Activated CD8-positive, alpha-beta T cell treated with anti-CD3 and anti-CD28 coated beads for 36 hours (primary cell): ENCODE data around the gene PLK2. TPM values are rescaled to one million over a fixed set of nuclear protein-coding genes. Genes with fewer than 3 reads are reported as not detected.

ENCODE experiments used
- ATAC-seq: fragments of 200-7000 bp; cut with Tn5 transposase; one replicate; pipeline ENCODE4 v1.10.0; 2021; ENCODE audit warnings: mild to moderate bottlenecking, moderate library complexity
- CTCF ChIA-PET: fragments of 350-600 bp; sonication (Branson Sonifier 250); formaldehyde crosslinking; loops from one replicate; lab custom pipeline; 2021; ENCODE audit warnings: antibody characterized with exemption; lab: Charles Lee
- POLR2A ChIA-PET: fragments of 350-600 bp; sonication (Branson Sonifier 250); formaldehyde crosslinking; loops from one replicate; lab custom pipeline; 2021; ENCODE audit warnings: antibody characterized with exemption; lab: Charles Lee
- DNase-seq: peaks from one replicate; pipeline ENCODE4 v3.0.0-alpha.2; 2020
- H3K27ac Mint-ChIP-seq: one replicate; pipeline ENCODE4 v1.8.0; 2021; ENCODE audit warnings: mild to moderate bottlenecking, mixed read lengths
- H3K27me3 Mint-ChIP-seq: one replicate; pipeline ENCODE4 v1.8.0; 2021; ENCODE audit warnings: mixed read lengths
- H3K36me3 Mint-ChIP-seq: one replicate; pipeline ENCODE4 v1.8.0; 2021; ENCODE audit warnings: low read depth, mixed read lengths
- H3K4me1 Mint-ChIP-seq: one replicate; pipeline ENCODE4 v1.8.0; 2021; ENCODE audit warnings: low read depth, mixed read lengths
- H3K4me3 Mint-ChIP-seq: one replicate; pipeline ENCODE4 v1.8.0; 2021; ENCODE audit warnings: mild to moderate bottlenecking, moderate library complexity, mixed read lengths
- H3K9me3 Mint-ChIP-seq: one replicate; pipeline ENCODE4 v1.8.0; 2021; ENCODE audit warnings: mixed read lengths
- intact Hi-C: fragments of 100-400 bp; cut with micrococcal nuclease; formaldehyde crosslinking; loops from one replicate; pipeline ENCODE4 v1.10.0; 2022
- total RNA-seq, 2 experiments: library from RNA; stranded (reverse); gene quantifications; one replicate each; pipeline ENCODE4 v1.2.3, GENCODE V29; 2021
- TF ChIP-seq, protein P1 (sequence below): fragments of 200-600 bp; IDR thresholded peaks from one replicate; pipeline ENCODE4 v1.8.0; 2022; ENCODE audit warnings: antibody characterized with exemption, mild to moderate bottlenecking

Gene PLK2
- total RNA-seq, 2 experiments from 2014 or later: 3.1 to 4.0 TPM

DNA sequence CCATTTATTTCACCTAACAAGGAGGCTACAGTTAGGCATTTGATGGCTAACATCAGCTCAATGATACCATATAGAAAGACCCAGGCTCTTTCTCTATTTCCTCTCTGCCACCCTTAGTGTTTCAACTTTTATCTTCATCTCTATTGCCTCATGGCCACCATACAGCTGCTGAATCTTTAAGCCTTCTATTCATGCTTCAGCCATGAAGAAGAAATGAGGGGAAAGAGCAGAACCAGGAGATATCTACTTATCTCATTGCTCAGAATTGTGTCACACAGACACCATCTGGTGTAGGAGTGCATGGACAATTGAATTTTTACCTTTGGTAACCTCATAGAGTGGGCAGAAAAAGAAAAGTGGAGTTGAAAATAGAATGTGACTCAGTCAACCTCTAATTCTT, 38.0 kb upstream of the PLK2 start:
- peaks cover 5% of the 10 kb centered on the region for H3K4me1 Mint-ChIP-seq
- no peaks in the 10 kb centered on the region for H3K27me3 Mint-ChIP-seq
- TF ChIP-seq, protein P1, sequence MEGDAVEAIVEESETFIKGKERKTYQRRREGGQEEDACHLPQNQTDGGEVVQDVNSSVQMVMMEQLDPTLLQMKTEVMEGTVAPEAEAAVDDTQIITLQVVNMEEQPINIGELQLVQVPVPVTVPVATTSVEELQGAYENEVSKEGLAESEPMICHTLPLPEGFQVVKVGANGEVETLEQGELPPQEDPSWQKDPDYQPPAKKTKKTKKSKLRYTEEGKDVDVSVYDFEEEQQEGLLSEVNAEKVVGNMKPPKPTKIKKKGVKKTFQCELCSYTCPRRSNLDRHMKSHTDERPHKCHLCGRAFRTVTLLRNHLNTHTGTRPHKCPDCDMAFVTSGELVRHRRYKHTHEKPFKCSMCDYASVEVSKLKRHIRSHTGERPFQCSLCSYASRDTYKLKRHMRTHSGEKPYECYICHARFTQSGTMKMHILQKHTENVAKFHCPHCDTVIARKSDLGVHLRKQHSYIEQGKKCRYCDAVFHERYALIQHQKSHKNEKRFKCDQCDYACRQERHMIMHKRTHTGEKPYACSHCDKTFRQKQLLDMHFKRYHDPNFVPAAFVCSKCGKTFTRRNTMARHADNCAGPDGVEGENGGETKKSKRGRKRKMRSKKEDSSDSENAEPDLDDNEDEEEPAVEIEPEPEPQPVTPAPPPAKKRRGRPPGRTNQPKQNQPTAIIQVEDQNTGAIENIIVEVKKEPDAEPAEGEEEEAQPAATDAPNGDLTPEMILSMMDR: no peak
- no peak overlapping the region for H3K27ac Mint-ChIP-seq
- intact Hi-C loops: loop anchor here (10.0 kb wide), 1 partner anchor 357 kb away; no protein-coding TSS in a partner anchor
- H3K4me3 Mint-ChIP-seq: no peak overlapping the region
- no peak for ATAC-seq
- ChIA-PET POLR2A (no interaction called here), CTCF (interaction anchor here (0.6 to 2.1 kb wide), 2 partner anchors 352 to 719 kb away, joined by 3 to 10 read pairs; no protein-coding TSS in a partner anchor)
- H3K9me3 Mint-ChIP-seq: no peaks in the 10 kb centered on the region
- no peaks in the 10 kb centered on the region for H3K36me3 Mint-ChIP-seq
- DNase-seq: no peak

DNA sequence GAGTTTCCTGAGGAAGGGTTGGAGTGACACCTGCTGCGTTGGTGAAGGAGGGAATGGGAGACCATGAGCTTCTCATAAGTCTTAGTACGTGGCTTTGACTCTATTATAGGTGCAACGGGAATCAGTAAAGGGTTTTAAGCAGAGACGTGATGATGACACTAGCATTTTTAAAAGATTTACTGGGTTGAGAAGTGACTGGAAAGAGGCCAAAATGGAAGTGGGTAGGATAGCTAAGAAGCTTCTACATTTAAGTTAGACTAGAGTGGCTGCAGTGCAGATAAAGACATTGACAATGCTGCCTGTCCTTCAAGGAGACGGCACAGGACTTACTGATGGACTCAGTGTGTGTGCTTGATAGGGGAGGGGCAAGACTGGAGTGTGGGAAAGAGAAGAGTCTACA, 37.5 kb upstream of the PLK2 start:
- Mint-ChIP-seq H3K4me1 (peaks cover 5% of the 10 kb centered on the region), H3K27me3 (no peaks in the 10 kb centered on the region), H3K36me3 (no peaks in the 10 kb centered on the region), H3K9me3 (no peaks in the 10 kb centered on the region), H3K27ac (no peak overlapping the region), H3K4me3 (no peak overlapping the region)
- intact Hi-C loops: loop anchor here (10.0 kb wide), 1 partner anchor 357 kb away; no protein-coding TSS in a partner anchor
- no peak for DNase-seq
- TF ChIP-seq, protein P1: no peak
- no peak for ATAC-seq
- ChIA-PET CTCF (interaction anchor here (2.0 to 2.1 kb wide), 2 partner anchors 10 to 352 kb away, joined by 4 to 10 read pairs; no protein-coding TSS in a partner anchor), POLR2A (interaction anchor here (0.9 kb wide), 1 partner anchor 200 kb away, joined by 3 read pairs; no protein-coding TSS in a partner anchor)

DNA sequence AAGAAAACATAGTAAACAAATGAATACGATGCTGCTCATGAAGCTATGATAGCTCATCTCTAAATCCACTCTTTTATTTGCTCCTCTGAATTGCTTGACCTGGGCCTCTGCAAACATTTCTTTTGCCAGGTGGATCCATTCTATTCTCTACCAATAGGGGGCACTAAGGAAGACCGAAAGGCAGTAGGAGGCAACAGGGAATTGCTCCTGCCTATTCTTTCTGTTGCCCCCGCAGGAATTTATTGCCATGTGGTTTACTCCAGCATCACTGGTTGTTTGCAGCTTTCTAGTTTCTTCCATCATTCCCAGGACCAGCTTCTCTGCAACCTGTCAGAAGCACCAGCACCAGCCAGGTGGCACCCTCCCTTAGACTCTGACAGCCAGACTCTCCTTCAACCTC, 36.6 kb upstream of the PLK2 start:
- DNase-seq: no peak
- ATAC-seq: no peak
- TF ChIP-seq, protein P1: peak; percentile 30
- Mint-ChIP-seq H3K27ac (no peak overlapping the region), H3K36me3 (no peaks in the 10 kb centered on the region), H3K4me3 (no peak overlapping the region), H3K27me3 (no peaks in the 10 kb centered on the region), H3K4me1 (peaks cover 5% of the 10 kb centered on the region), H3K9me3 (no peaks in the 10 kb centered on the region)
- CTCF ChIA-PET: interaction anchor here (2.0 to 2.1 kb wide), 2 partner anchors 10 to 353 kb away, joined by 4 to 10 read pairs; no protein-coding TSS in a partner anchor
- POLR2A ChIA-PET: interaction anchor here (0.9 kb wide), 1 partner anchor 199 kb away, joined by 3 read pairs; no protein-coding TSS in a partner anchor
- intact Hi-C loops: loop anchor here (10.0 kb wide), 1 partner anchor 358 kb away; no protein-coding TSS in a partner anchor

DNA sequence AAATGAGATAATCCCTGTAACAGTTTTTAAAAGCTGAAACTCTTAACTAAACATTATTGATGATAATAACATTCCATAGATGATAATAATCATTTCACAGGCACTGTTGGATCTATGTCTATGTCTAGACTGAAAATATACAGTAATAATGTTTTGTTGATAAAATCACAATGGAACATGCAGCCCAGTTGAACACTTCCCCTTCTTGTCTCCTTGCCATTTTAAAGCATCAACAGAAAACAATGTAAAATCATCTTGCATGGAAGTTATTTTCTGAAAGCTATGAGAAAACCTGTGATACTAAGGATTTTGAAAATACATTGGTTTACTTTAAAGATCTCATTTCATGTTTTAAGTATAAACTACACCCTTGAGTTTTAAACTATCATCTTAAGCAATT, 33.3 kb upstream of the PLK2 start:
- Mint-ChIP-seq H3K4me1 (peaks cover 3% of the 10 kb centered on the region), H3K36me3 (no peaks in the 10 kb centered on the region), H3K4me3 (no peak overlapping the region), H3K27ac (no peak overlapping the region), H3K27me3 (peaks cover 8% of the 10 kb centered on the region), H3K9me3 (no peaks in the 10 kb centered on the region)
- intact Hi-C loops: loop anchor here (10.0 kb wide), 1 partner anchor 362 kb away; no protein-coding TSS in a partner anchor
- TF ChIP-seq, protein P1: no peak
- DNase-seq (no peak), ATAC-seq (no peak)
- CTCF ChIA-PET: no interaction called here
- POLR2A ChIA-PET: no interaction called here

DNA sequence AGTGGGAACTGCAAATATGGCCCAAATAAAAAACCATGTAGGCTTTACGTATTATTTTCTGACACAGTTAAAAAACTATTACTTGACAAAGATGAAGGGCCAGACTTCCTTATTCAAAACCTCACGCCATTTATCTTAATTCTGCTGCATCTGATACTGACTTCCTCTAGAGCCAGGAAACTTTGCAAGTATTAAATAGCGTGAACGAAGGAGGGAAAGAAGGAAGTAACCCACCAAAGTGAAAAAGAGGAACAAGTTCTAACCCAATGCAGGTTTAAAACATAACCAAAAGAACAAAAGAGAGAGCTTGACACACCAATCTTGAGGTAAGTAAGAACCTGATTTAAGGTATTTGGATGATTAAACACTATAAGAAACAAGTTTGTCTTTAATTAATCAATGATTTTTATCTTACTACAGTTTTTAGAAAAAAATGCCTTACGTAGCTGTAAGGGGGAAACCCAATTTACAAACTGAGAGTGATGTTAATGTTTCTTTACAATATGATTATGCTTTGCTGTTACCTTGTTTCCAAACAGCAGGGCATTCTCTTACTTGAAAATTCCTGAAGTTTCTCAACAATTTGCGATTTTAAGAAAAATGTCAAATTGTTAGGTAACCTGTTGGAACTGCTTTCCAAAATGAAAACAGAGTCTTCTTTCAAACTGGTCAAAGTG, 31.5 kb upstream of the PLK2 start, which contains the start of gene GAPT:
Gene GAPT (plus strand): TSS at position 220 of the 677 bp plus-strand sequence. CDS start 3,102 bp downstream, outside the sequence.
- Mint-ChIP-seq H3K4me1 (peaks cover 3% of the 10 kb centered on the region), H3K9me3 (no peaks in the 10 kb centered on the region), H3K27me3 (peaks cover 8% of the 10 kb centered on the region), H3K27ac (no peak within 1 kb of the TSS), H3K36me3 (no peaks in the 10 kb centered on the region), H3K4me3 (no peak within 1 kb of the TSS)
- DNase-seq (no peak), ATAC-seq (no peak)
- TF ChIP-seq, protein P1: no peak
- ChIA-PET POLR2A (no interaction called here), CTCF (interaction anchor here (1.1 kb wide), 1 partner anchor 31 kb away, joined by 3 read pairs; no protein-coding TSS in a partner anchor)
- intact Hi-C loops: loop anchor here (10.0 kb wide), 1 partner anchor 363 kb away; no protein-coding TSS in a partner anchor
